H1 (cell line): Measurements from ENCODE around the gene CBARP. TPM values are rescaled to one million over a fixed set of nuclear protein-coding genes. Genes with fewer than 3 reads are reported as not detected.

Experiments
- CTCF ChIA-PET: fragments of 300-600 bp; sonication (Branson Sonifier 250); formaldehyde crosslinking; loops from one replicate; lab custom pipeline; 2021; ENCODE audit not compliant: partially characterized antibody; lab: Charles Lee
- POLR2A ChIA-PET: fragments of 300-600 bp; sonication (Branson Sonifier 250); formaldehyde crosslinking; loops from one replicate; lab custom pipeline; 2021; ENCODE audit warnings: inconsistent platforms; ENCODE audit not compliant: partially characterized antibody; lab: Charles Lee
- DNase-seq, 2 experiments: peaks; one replicate each; pipeline versions ENCODE4 v3.0.0 to v3.0.0-alpha.2; 2010 to 2022; ENCODE audit warnings: low spot score in 2 of 2, low read depth in 1 of 2, mixed read lengths in 1 of 2
- FAIRE-seq: peaks from 2 replicates; lab custom pipeline; 2011; peaks lifted over from hg19 to GRCh38; lab: Jason Lieb, UNC
- H2AFZ ChIP-seq: 2 replicates; pipeline ENCODE4 v1.8.1; 2012; ENCODE audit warnings: low read length, inconsistent platforms
- H2AK5ac ChIP-seq: 2 replicates; pipeline ENCODE4 v1.6.1; 2013; ENCODE audit warnings: low read depth, low read length
- H2BK120ac ChIP-seq: replicated peaks from 2 replicates; pipeline ENCODE3; 2013; ENCODE audit warnings: low read depth, low read length, inconsistent platforms
- H2BK12ac ChIP-seq: 2 replicates; pipeline ENCODE4 v1.6.1; 2013; ENCODE audit warnings: low read depth, low read length
- H2BK15ac ChIP-seq: 2 replicates; pipeline ENCODE4 v1.6.1; 2013; ENCODE audit warnings: low read length
- H2BK20ac ChIP-seq: 2 replicates; pipeline ENCODE4 v1.6.1; 2013; ENCODE audit warnings: low read length
- H2BK5ac ChIP-seq: 2 replicates; pipeline ENCODE4 v1.6.1; 2013; ENCODE audit warnings: low read depth, low read length
- H3K14ac ChIP-seq: 2 replicates; pipeline ENCODE4 v1.6.1; 2013; ENCODE audit warnings: inconsistent platforms; ENCODE audit not compliant: insufficient read length
- H3K18ac ChIP-seq: 2 replicates; pipeline ENCODE4 v1.6.1; 2013; ENCODE audit warnings: low read length; ENCODE audit errors: extremely low read depth
- H3K23ac ChIP-seq: 2 replicates; pipeline ENCODE4 v1.6.1; 2013; ENCODE audit warnings: inconsistent platforms; ENCODE audit not compliant: insufficient read length
- H3K23me2 ChIP-seq: 2 replicates; pipeline ENCODE4 v1.6.1; 2013; ENCODE audit warnings: low read depth, low read length
- H3K27ac ChIP-seq: 2 replicates; pipeline ENCODE4 v1.6.1; 2011; ENCODE audit warnings: low read depth, low read length, inconsistent platforms
- H3K27me3 ChIP-seq, 4 experiments: replicated peaks in 1 of 4; 1 replicate in 1 of 4; 2 replicates in 3 of 4; pipeline versions ENCODE4 v1.6.1 to v1.8.1; 2011 to 2013; ENCODE audit warnings: low read length in 3 of 4, mild to moderate bottlenecking in 3 of 4, inconsistent platforms in 2 of 4, mixed read lengths in 2 of 4, moderate library complexity in 1 of 4; ENCODE audit not compliant: control insufficient read depth in 3 of 4, insufficient read depth in 3 of 4; ENCODE audit errors: extremely low read depth in 1 of 4
- H3K36me3 ChIP-seq, 4 experiments: 2 replicates each; pipeline versions ENCODE4 v1.6.1 to v1.8.1; 2011 to 2013; ENCODE audit warnings: mild to moderate bottlenecking in 4 of 4, low read length in 3 of 4, moderate library complexity in 2 of 4, control low read depth in 1 of 4, inconsistent platforms in 1 of 4; ENCODE audit not compliant: insufficient read depth in 4 of 4, control insufficient read depth in 2 of 4
- H3K4ac ChIP-seq: replicated peaks from 2 replicates; pipeline ENCODE3; 2013; ENCODE audit warnings: low read length, low read depth, mixed read lengths, inconsistent platforms; ENCODE audit not compliant: insufficient read length
- H3K4me1 ChIP-seq, 4 experiments: replicated peaks in 1 of 4; 1 replicate in 1 of 4; 2 replicates in 3 of 4; pipeline versions ENCODE4 v1.6.1 to v1.8.1; 2011 to 2013; ENCODE audit warnings: low read length in 3 of 4, inconsistent platforms in 2 of 4, mixed read lengths in 1 of 4; ENCODE audit not compliant: insufficient read depth in 4 of 4, control insufficient read depth in 3 of 4
- H3K4me2 ChIP-seq, 2 experiments: 2 replicates each; pipeline versions ENCODE4 v1.6.1 to v1.8.1; 2011 to 2013; ENCODE audit warnings: low read depth in 2 of 2, low read length in 2 of 2, control low read depth in 1 of 2, inconsistent platforms in 1 of 2, mild to moderate bottlenecking in 1 of 2; ENCODE audit not compliant: insufficient read depth in 1 of 2
- H3K4me3 ChIP-seq, 4 experiments: fragments of 200-600, 300-600 bp in 1 of 4; sonication (generic), shearing (Covaris generic), sonication (Bioruptor Twin) in 1 of 4; 2 replicates each; pipeline versions ENCODE4 v1.5.1 to v1.8.1; 2011 to 2016; ENCODE audit warnings: low read length in 4 of 4, low read depth in 3 of 4, control low read depth in 2 of 4, inconsistent platforms in 2 of 4, mild to moderate bottlenecking in 2 of 4, mixed read lengths in 1 of 4, moderate library complexity in 1 of 4; ENCODE audit not compliant: insufficient read depth in 2 of 4; ENCODE audit errors: extremely low read depth in 1 of 4
- H3K56ac ChIP-seq: replicated peaks from 2 replicates; pipeline ENCODE3; 2013; ENCODE audit warnings: low read depth, mild to moderate bottlenecking, mixed read lengths, low read length, inconsistent platforms; ENCODE audit not compliant: insufficient read length
- H3K79me1 ChIP-seq: 2 replicates; pipeline ENCODE4 v1.6.1; 2013; ENCODE audit warnings: low read depth, low read length, control low read depth
- H3K79me2 ChIP-seq, 2 experiments: 2 replicates each; pipeline versions ENCODE4 v1.6.1 to v1.8.1; 2012 to 2013; ENCODE audit warnings: low read length in 2 of 2, mild to moderate bottlenecking in 2 of 2, inconsistent platforms in 1 of 2; ENCODE audit not compliant: insufficient read depth in 2 of 2, control insufficient read depth in 1 of 2
- H3K9ac ChIP-seq, 4 experiments: replicated peaks in 1 of 4; 1 replicate in 1 of 4; 2 replicates in 3 of 4; pipeline versions ENCODE4 v1.6.1 to v1.8.1; 2011 to 2013; ENCODE audit warnings: low read depth in 3 of 4, low read length in 3 of 4, control low read depth in 2 of 4, mild to moderate bottlenecking in 2 of 4, moderate library complexity in 2 of 4, inconsistent platforms in 1 of 4; ENCODE audit errors: extremely low read depth in 1 of 4
- H3K9me3 ChIP-seq, 2 experiments: 2 replicates each; pipeline versions ENCODE4 v1.6.1 to v1.8.1; 2012 to 2013; ENCODE audit warnings: mild to moderate bottlenecking in 2 of 2, moderate library complexity in 2 of 2, control low read depth in 1 of 2, inconsistent platforms in 1 of 2, low read depth in 1 of 2, low read length in 1 of 2, mixed read lengths in 1 of 2; ENCODE audit not compliant: insufficient read depth in 2 of 2
- H4K20me1 ChIP-seq, 2 experiments: replicated peaks in 1 of 2; 2 replicates each; pipeline versions ENCODE3 to v1.8.1; 2011 to 2013; ENCODE audit warnings: inconsistent platforms in 2 of 2, low read length in 2 of 2, mild to moderate bottlenecking in 1 of 2; ENCODE audit not compliant: insufficient read depth in 2 of 2, control insufficient read depth in 1 of 2
- H4K5ac ChIP-seq: 2 replicates; pipeline ENCODE4 v1.6.1; 2013; ENCODE audit warnings: low read length, low read depth, mixed read lengths, inconsistent platforms; ENCODE audit not compliant: insufficient read length
- H4K8ac ChIP-seq: 2 replicates; pipeline ENCODE4 v1.8.0; 2013; ENCODE audit warnings: mild to moderate bottlenecking, moderate library complexity, low read length, inconsistent platforms; ENCODE audit not compliant: insufficient read depth; ENCODE audit errors: extremely low read depth
- H4K91ac ChIP-seq: replicated peaks from 2 replicates; pipeline ENCODE3; 2013; ENCODE audit warnings: low read length, mixed read lengths, inconsistent platforms; ENCODE audit not compliant: insufficient read length
- BACH1 ChIP-seq: IDR thresholded peaks from 2 replicates; pipeline ENCODE4 v1.6.1; 2012; ENCODE audit warnings: low read length, improper control_type of control experiment
- CHD2 ChIP-seq: IDR thresholded peaks from 2 replicates; pipeline ENCODE4 v1.6.1; 2012; ENCODE audit warnings: low read length, improper control_type of control experiment
- E2F6 ChIP-seq: IDR thresholded peaks from 2 replicates; pipeline ENCODE4 v1.6.1; 2012; ENCODE audit warnings: inconsistent platforms
- EGR1 ChIP-seq: IDR thresholded peaks from 2 replicates; pipeline ENCODE4 v1.6.1; 2011; ENCODE audit warnings: low read depth, low read length, borderline replicate concordance
- HDAC2 ChIP-seq, 2 experiments: fragments of 300-600 bp in 1 of 2; sonication (generic) in 1 of 2; IDR thresholded peaks; 2 replicates each; pipeline ENCODE4 v1.6.1; 2011 to 2012; ENCODE audit warnings: low read depth in 2 of 2, low read length in 2 of 2, mild to moderate bottlenecking in 2 of 2, moderate library complexity in 2 of 2, borderline replicate concordance in 1 of 2, inconsistent platforms in 1 of 2
- MAX ChIP-seq: IDR thresholded peaks from 2 replicates; pipeline ENCODE4 v1.6.1; 2012; ENCODE audit warnings: inconsistent platforms
- POLR2A ChIP-seq, 2 experiments: IDR thresholded peaks; 1 replicate in 1 of 2; 2 replicates in 1 of 2; pipeline ENCODE4 v1.6.1; 2011; ENCODE audit warnings: low read depth in 2 of 2, low read length in 2 of 2, mild to moderate bottlenecking in 2 of 2; ENCODE audit errors: control extremely low read depth in 1 of 2
- SIN3A ChIP-seq, 2 experiments: IDR thresholded peaks in 1 of 2; conservative IDR thresholded peaks in 1 of 2; 2 replicates each; pipeline ENCODE4 v1.6.1; 2011 to 2012; ENCODE audit warnings: low read length in 2 of 2, improper control_type of control experiment in 1 of 2, low read depth in 1 of 2, mild to moderate bottlenecking in 1 of 2
- SP2 ChIP-seq: IDR thresholded peaks from 2 replicates; pipeline ENCODE4 v1.6.1; 2012; ENCODE audit warnings: mild to moderate bottlenecking, low read length, inconsistent platforms
- TAF1 ChIP-seq: IDR thresholded peaks from 2 replicates; pipeline ENCODE4 v1.6.1; 2011; ENCODE audit warnings: mild to moderate bottlenecking, low read depth, low read length
- WGBS, 2 experiments: shearing (Covaris generic) in 1 of 2; methylation state at CpG; one replicate each; pipeline versions ENCODE4 v1.1.6 to v1.1.7; 2013 to 2015; ENCODE audit warnings: low lambda C conversion rate in 2 of 2, mixed read lengths in 2 of 2, inconsistent platforms in 1 of 2, low coverage in 1 of 2, missing lambda C conversion rate in 1 of 2; ENCODE audit not compliant: insufficient replicate concordance in 2 of 2, insufficient coverage in 1 of 2, insufficient read length in 1 of 2; ENCODE audit errors: extremely low coverage in 1 of 2, missing lambda C conversion rate in 1 of 2; 5-methylcytosine and 5-hydroxymethylcytosine counted together
- polyA plus RNA-seq, 7 experiments: library from polyadenylated mRNA; depleted of rRNA in 3 of 7; stranded (reverse) in 5 of 7; unstranded in 2 of 7; fragments of >200 nt in 5 of 7; fragments of 200-250 nt in 2 of 7; gene quantifications; 1 replicate in 5 of 7; 2 replicates in 1 of 7; 4 replicates in 1 of 7; pipeline versions ENCODE4 v1.2.1 to v1.2.3, GENCODE V29; 2011 to 2013; ENCODE audit warnings: missing spikeins in 2 of 7, mixed read lengths in 2 of 7
- total RNA-seq: library from RNA; stranded (reverse); fragmentation: NEBNext Ultra II Directional; extraction: Animal tissue kit (Norgen Biotek cat#: 25700); gene quantifications from 2 replicates; pipeline ENCODE4 v1.2.1, GENCODE V29; 2021

The CBARP gene
- total and polyA plus RNA-seq, 2 of the 8 experiments (the other 6 are each of a cell fraction or from before 2014, with no cell fraction given) = 4.9 to 14.7 TPM

GRCh38 chr19:1275976-1276627 lies 38.3 kb upstream of the CBARP start:
- H2BK12ac ChIP-seq = peak overlapping the region; percentile 39; the same call in 1 of the 2 replicates
- H3K18ac ChIP-seq = peak overlapping the region; percentile 83
- peak overlapping the region; percentile 77 to 82 (median 78) for H3K4me3 ChIP-seq
- ChIA-PET POLR2A (interaction anchor here (0.6 to 11.4 kb wide), 6 partner anchors 8 to 130 kb away, joined by 3 to 331 read pairs (median 4); partner anchors contain the start of gene CIRBP), CTCF (no interaction called here)
- peaks cover 0 to 23% of the 10 kb centered on the region in 2 experiments; a peak in 1 of 4 replicates for H3K79me2 ChIP-seq
- peak overlapping the region; percentile 85 for H3K27ac ChIP-seq
- H3K23ac ChIP-seq = no peak overlapping the region
- peaks cover 10% of the 10 kb centered on the region; the same call in 1 of the 2 replicates for H3K23me2 ChIP-seq
- H3K79me1 ChIP-seq = peaks cover 19% of the 10 kb centered on the region
- no peaks in the 10 kb centered on the region for H3K9me3 ChIP-seq
- no peak overlapping the region for H2AFZ ChIP-seq
- peak overlapping the region; percentile 41 for H2BK120ac ChIP-seq
- no peaks in the 10 kb centered on the region for H3K27me3 ChIP-seq
- no peak overlapping the region for H2BK20ac ChIP-seq
- 18% methylated on average over 40 of the region's 43 CpGs; no CpG with 5 or more reads in 1 of the 2 experiments for WGBS, 2 experiments
- peaks cover 26 to 43% (median 36%) of the 10 kb centered on the region in 4 experiments for H3K36me3 ChIP-seq
- peaks cover 5 to 21% of the 10 kb centered on the region in 2 experiments for H4K20me1 ChIP-seq
- H3K9ac ChIP-seq = peak overlapping the region; percentile 66 to 74 (median 71)
- H2BK5ac ChIP-seq = peak overlapping the region; percentile 87; the same call in 1 of the 2 replicates
- peak overlapping the region; percentile 95 for H4K91ac ChIP-seq
- H2BK15ac ChIP-seq = no peak overlapping the region
- H4K5ac ChIP-seq = peak overlapping the region; percentile 15
- no peak overlapping the region for H3K14ac ChIP-seq
- H3K56ac ChIP-seq = peak overlapping the region; percentile 43
- H3K4ac ChIP-seq = peak overlapping the region; percentile 95
- peak overlapping the region; percentile 80 to 90 for H3K4me2 ChIP-seq
- H2AK5ac ChIP-seq = no peak overlapping the region; the same call in 1 of the 2 replicates
- DNase-seq (no peak), FAIRE-seq (no peak)
- H3K4me1 ChIP-seq = peaks cover 0 to 18% (median 15%) of the 10 kb centered on the region in 4 experiments; a peak in 5 of 7 replicates
- H4K8ac ChIP-seq = peak overlapping the region; percentile 70; the same call in 1 of the 2 replicates
- TF ChIP-seq SP2 (no peak), SIN3A (conservative IDR thresholded peaks at IDR 0.05 in 1 of 2, IDR thresholded peaks at IDR 0.05 in 1 of 2; ENCODE audit: low read depth in 1 of 2, low read length in 2 of 2) (no peak), POLR2A (IDR thresholded peaks at IDR 0.05; ENCODE audit: control extremely low read depth in 1 of 2, low read depth in 2 of 2, low read length in 2 of 2) (peak in 1 of 2 experiments; percentile 16; a peak in 1 of 3 replicates), CHD2 (no peak), TAF1 (peak; percentile 34; the same call in 1 of the 2 replicates), HDAC2 (IDR thresholded peaks at IDR 0.05; ENCODE audit: borderline replicate concordance in 1 of 2, low read depth in 2 of 2, low read length in 2 of 2) (0 out of 4 replicates have a peak, but pooled peaks of 1 of the 2 experiments have one; percentile 11), EGR1 (peak; percentile 95; the same call in 1 of the 2 replicates), E2F6 (peak; percentile 65; the same call in 1 of the 2 replicates), BACH1 (peak; percentile 60; the same call in 1 of the 2 replicates), MAX (peak; percentile 36; the same call in 1 of the 2 replicates)
